Cardiac fibroblast (primary cell): ENCODE measurements around the gene FANCC.

ENCODE experiments used
- DNase-seq, 2 donors: peaks; one replicate each; pipeline versions ENCODE4 v3.0.0 to v3.0.0-alpha.2; 2010; ENCODE audit warnings: low read depth in 2 of 2
- H3K4me3 ChIP-seq, 2 donors: replicated peaks in 1 of 2; 1 replicate in 1 of 2; 2 replicates in 1 of 2; pipeline ENCODE4 v1.5.1; 2011; ENCODE audit warnings: low read depth in 2 of 2, low read length in 2 of 2, mild to moderate bottlenecking in 2 of 2, moderate library complexity in 1 of 2
- CTCF ChIP-seq: IDR thresholded peaks from one replicate; pipeline ENCODE4 v1.5.1; 2011; ENCODE audit warnings: low read depth, mild to moderate bottlenecking, low read length, inconsistent platforms

The FANCC gene

DNA sequence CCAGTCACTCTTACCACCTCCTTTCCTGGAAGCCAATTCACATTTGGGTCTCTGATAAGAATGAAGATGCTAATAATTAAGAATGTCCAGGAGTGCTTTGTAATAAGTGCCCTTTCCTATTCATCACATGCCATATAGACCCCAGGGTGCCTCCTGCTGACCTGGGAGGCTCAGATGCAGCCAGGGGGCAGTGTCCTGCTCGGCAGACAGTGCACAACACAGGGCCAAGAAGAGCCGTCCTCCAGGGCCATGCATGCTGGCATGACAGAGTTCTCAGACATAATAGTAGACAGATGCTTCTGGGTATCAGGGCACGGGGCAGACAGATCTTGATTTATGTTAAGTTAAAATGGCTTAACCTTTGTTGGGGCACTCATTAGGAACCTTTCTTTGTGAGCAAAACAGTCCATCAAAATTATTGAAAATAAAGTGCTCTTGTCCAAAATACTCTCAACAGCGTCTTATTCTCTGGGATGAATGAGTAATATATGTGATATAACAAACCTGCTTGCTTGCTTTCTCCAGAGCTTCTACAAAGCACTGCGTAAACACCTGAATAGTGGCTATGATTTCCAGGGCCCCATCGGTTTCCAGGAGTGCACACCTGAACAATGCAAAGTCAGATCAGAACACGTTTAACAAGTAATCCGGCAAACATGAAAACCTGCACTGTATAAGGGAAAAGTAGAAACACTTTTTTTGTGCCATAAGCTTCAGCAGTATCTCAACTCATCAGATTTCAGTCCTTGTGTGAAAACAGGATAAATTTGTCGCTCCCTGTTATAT is 192.7 kb downstream of the FANCC start:
- TF ChIP-seq CTCF = peak; percentile 27
- DNase-seq = no peak
- no peak overlapping the region for H3K4me3 ChIP-seq

GRCh38 chr9:95120781-95121370 is 196.6 kb downstream of the FANCC start:
- DNase-seq = no peak
- no peak for TF ChIP-seq CTCF
- no peak overlapping the region for H3K4me3 ChIP-seq

DNA sequence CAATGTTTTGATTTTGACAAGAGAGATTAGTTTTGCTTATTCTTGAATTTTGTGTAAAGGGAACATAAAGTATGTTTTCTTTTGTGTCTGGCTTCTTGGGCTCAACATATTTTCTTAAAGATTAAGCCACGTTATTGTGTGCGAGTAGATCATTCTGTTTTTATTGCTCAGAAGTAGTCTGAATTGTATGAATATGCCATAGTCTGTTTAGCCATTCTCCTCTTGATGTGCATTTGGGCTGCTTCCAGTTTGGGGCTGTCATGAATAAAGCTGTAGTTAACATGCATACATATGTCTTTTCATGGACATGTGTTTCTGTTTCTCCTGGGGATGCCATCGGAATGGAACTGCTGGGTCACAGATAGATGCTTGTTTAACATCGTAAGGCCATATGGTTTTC is 198.9 kb downstream of the FANCC start:
- no peak overlapping the region for H3K4me3 ChIP-seq
- no peak for TF ChIP-seq CTCF
- DNase-seq = no peak

- H3K4me3 ChIP-seq = no peak overlapping the region
- TF ChIP-seq CTCF = no peak
- DNase-seq = peak in 1 of 2 donors; percentile 39
Measured at GRCh38 chr9:95116808-95117204, 200.7 kb downstream of the FANCC start.

- peak; percentile 26 for TF ChIP-seq CTCF
- no peak overlapping the region for H3K4me3 ChIP-seq
- no peak for DNase-seq
Measured at GRCh38 chr9:95116002-95116807, 201.3 kb downstream of the FANCC start.

- TF ChIP-seq CTCF = no peak
- H3K4me3 ChIP-seq = no peak overlapping the region
- DNase-seq = no peak
Measured at GRCh38 chr9:95115104-95115503, 202.4 kb downstream of the FANCC start.
